SK-N-SH (cell line): ENCODE results near the gene BCAR1. TPM values are rescaled to one million over a fixed set of nuclear protein-coding genes. Genes with fewer than 3 reads are reported as not detected.

Experiments used
- CTCF ChIA-PET: fragments of 300-600, 350-600 bp; formaldehyde crosslinking; extraction: SDS; loops from one replicate; lab custom pipeline; 2021; lab: Yijun Ruan, JAX
- POLR2A ChIA-PET: fragments of 350-600 bp; sonication (Branson Sonifier 250); formaldehyde crosslinking; extraction: SDS; loops from one replicate; lab custom pipeline; 2020; ENCODE audit warnings: antibody characterized with exemption, inconsistent platforms; lab: Yijun Ruan, JAX
- DNase-seq: peaks from one replicate; pipeline ENCODE4 v3.0.0; 2012
- H2AFZ ChIP-seq: fragments of 200-600 bp; sonication (generic); 2 replicates; pipeline ENCODE4 v1.8.1; 2016; ENCODE audit warnings: antibody characterized with exemption, mild to moderate bottlenecking, low read depth
- H3F3A ChIP-seq: fragments of 200-600 bp; sonication (generic); replicated peaks from 2 replicates; pipeline ENCODE3; 2016; ENCODE audit warnings: antibody characterized with exemption, mild to moderate bottlenecking; ENCODE audit not compliant: insufficient read depth
- H3K27ac ChIP-seq, 2 experiments: fragments of 200-500 bp in 1 of 2; fragments of 200-600 bp in 1 of 2; sonication (Bioruptor generic) in 1 of 2; sonication (generic), shearing (Covaris generic) in 1 of 2; 2 replicates each; pipeline versions ENCODE4 v1.5.1 to v1.6.1; 2014 to 2016; ENCODE audit warnings: low read depth in 2 of 2, inconsistent platforms in 1 of 2, low read length in 1 of 2, mild to moderate bottlenecking in 1 of 2, mixed read lengths in 1 of 2
- H3K27me3 ChIP-seq: fragments of 200-600 bp; sonication (generic), shearing (Covaris generic); 2 replicates; pipeline ENCODE4 v1.6.1; 2016; ENCODE audit warnings: mixed run types; ENCODE audit not compliant: insufficient read depth
- H3K36me3 ChIP-seq, 2 experiments: fragments of 200-500 bp in 1 of 2; fragments of 200-600 bp in 1 of 2; sonication (Bioruptor generic) in 1 of 2; sonication (generic) in 1 of 2; replicated peaks in 1 of 2; 2 replicates each; pipeline versions ENCODE3 to v1.5.1; 2014 to 2016; ENCODE audit warnings: low read length in 1 of 2, mild to moderate bottlenecking in 1 of 2; ENCODE audit not compliant: insufficient read depth in 2 of 2, control insufficient read depth in 1 of 2
- H3K4me1 ChIP-seq, 2 experiments: fragments of 200-500 bp in 1 of 2; fragments of 200-600 bp in 1 of 2; sonication (Bioruptor generic) in 1 of 2; sonication (generic), shearing (Covaris generic) in 1 of 2; 2 replicates each; pipeline versions ENCODE4 v1.5.1 to v1.6.1; 2014 to 2016; ENCODE audit warnings: low read depth in 1 of 2, low read length in 1 of 2, mixed run types in 1 of 2; ENCODE audit not compliant: insufficient read depth in 2 of 2, control insufficient read depth in 1 of 2
- H3K4me2 ChIP-seq: fragments of 200-600 bp; sonication (generic), shearing (Covaris generic); 2 replicates; pipeline ENCODE4 v1.6.1; 2017; ENCODE audit warnings: mixed run types
- H3K4me3 ChIP-seq, 2 experiments: fragments of 200-500 bp in 1 of 2; fragments of 200-600 bp in 1 of 2; sonication (Bioruptor generic) in 1 of 2; sonication (generic), shearing (Covaris generic) in 1 of 2; 2 replicates each; pipeline versions ENCODE4 v1.5.1 to v1.8.1; 2014 to 2016; ENCODE audit warnings: low read depth in 2 of 2, inconsistent platforms in 1 of 2, low read length in 1 of 2, mild to moderate bottlenecking in 1 of 2, mixed read lengths in 1 of 2, moderate library complexity in 1 of 2
- H3K79me2 ChIP-seq: fragments of 200-600 bp; sonication (generic); 2 replicates; pipeline ENCODE4 v1.8.1; 2017; ENCODE audit warnings: mild to moderate bottlenecking; ENCODE audit not compliant: insufficient read depth
- H3K9ac ChIP-seq: fragments of 200-600 bp; sonication (generic); 2 replicates; pipeline ENCODE4 v1.6.1; 2017; ENCODE audit warnings: mixed run types
- H3K9me2 ChIP-seq: fragments of 200-600 bp; sonication (generic); 2 replicates; pipeline ENCODE4 v1.6.1; 2017; ENCODE audit warnings: mixed run types
- H3K9me3 ChIP-seq: fragments of 200-600 bp; sonication (generic); 2 replicates; pipeline ENCODE4 v1.6.1; 2017; ENCODE audit warnings: mixed run types, mild to moderate bottlenecking, moderate library complexity
- H4K20me1 ChIP-seq: fragments of 200-600 bp; sonication (generic); 2 replicates; pipeline ENCODE4 v1.6.1; 2017; ENCODE audit warnings: mild to moderate bottlenecking, mixed run types; ENCODE audit not compliant: insufficient read depth
- CHD2 ChIP-seq: fragments of 150-350 bp; IDR thresholded peaks from 2 replicates; pipeline ENCODE4 v1.6.1; 2018; ENCODE audit warnings: low read length; ENCODE audit not compliant: partially characterized antibody
- EP300 ChIP-seq, 2 experiments: IDR thresholded peaks; 2 replicates each; pipeline versions ENCODE4 v1.4.0 to v1.6.1; 2012; ENCODE audit warnings: borderline replicate concordance in 1 of 2, low read depth in 1 of 2, low read length in 1 of 2
- FOSL2 ChIP-seq: IDR thresholded peaks from 2 replicates; pipeline ENCODE4 v1.4.0; 2012; ENCODE audit warnings: low read depth, mild to moderate bottlenecking, moderate library complexity, borderline replicate concordance
- GABPA ChIP-seq: IDR thresholded peaks from 2 replicates; pipeline ENCODE4 v1.4.0; 2012; ENCODE audit warnings: low read depth, mild to moderate bottlenecking
- GATA2 ChIP-seq: sonication (generic); formaldehyde crosslinking; IDR thresholded peaks from 2 replicates; pipeline ENCODE4 v1.5.0; 2020; ENCODE audit warnings: mild to moderate bottlenecking, missing genetic modification reagents
- PBX3 ChIP-seq: IDR thresholded peaks from 2 replicates; pipeline ENCODE4; 2012
- RAD21 ChIP-seq: IDR thresholded peaks from 2 replicates; pipeline ENCODE4 v1.6.1; 2012; ENCODE audit warnings: mild to moderate bottlenecking, low read length
- RCOR1 ChIP-seq: fragments of 150-350 bp; IDR thresholded peaks from 2 replicates; pipeline ENCODE4 v1.6.1; 2017; ENCODE audit warnings: antibody characterized with exemption, low read length
- RFX5 ChIP-seq: IDR thresholded peaks from 2 replicates; pipeline ENCODE4 v1.6.1; 2012; ENCODE audit warnings: mild to moderate bottlenecking, improper control_type of control experiment, low read length
- TAF1 ChIP-seq: IDR thresholded peaks from 2 replicates; pipeline ENCODE4 v1.6.1; 2012; ENCODE audit warnings: low read depth, mild to moderate bottlenecking, low read length, moderate library complexity, borderline replicate concordance
- TCF12 ChIP-seq: IDR thresholded peaks from 2 replicates; pipeline ENCODE4 v1.4.0; 2012
- ZBTB33 ChIP-seq: IDR thresholded peaks from 2 replicates; pipeline ENCODE4 v1.4.0; 2012; ENCODE audit warnings: low read depth, borderline replicate concordance
- WGBS: methylation state at CpG from one replicate; pipeline ENCODE4 v1.1.6; 2017; ENCODE audit warnings: low lambda C conversion rate; 5-methylcytosine and 5-hydroxymethylcytosine counted together
- polyA plus RNA-seq, 3 experiments: library from polyadenylated mRNA; depleted of rRNA; stranded (reverse); fragments of >200 nt; gene quantifications; 2 replicates each; pipeline ENCODE4 v1.2.3, GENCODE V29; 2012
- TF ChIP-seq, protein P1 (sequence below): fragments of 150-350 bp; IDR thresholded peaks from 2 replicates; pipeline ENCODE4 v1.6.1; 2016; ENCODE audit warnings: mild to moderate bottlenecking, low read depth, low read length
- TF ChIP-seq, protein P2 (sequence below): IDR thresholded peaks from 2 replicates; pipeline ENCODE4 v1.4.0; 2012; ENCODE audit warnings: low read depth, borderline replicate concordance

The BCAR1 gene
- polyA plus RNA-seq, 1 of the 3 experiments (the other 2 are of a cell fraction) = 45.1 TPM

DNA sequence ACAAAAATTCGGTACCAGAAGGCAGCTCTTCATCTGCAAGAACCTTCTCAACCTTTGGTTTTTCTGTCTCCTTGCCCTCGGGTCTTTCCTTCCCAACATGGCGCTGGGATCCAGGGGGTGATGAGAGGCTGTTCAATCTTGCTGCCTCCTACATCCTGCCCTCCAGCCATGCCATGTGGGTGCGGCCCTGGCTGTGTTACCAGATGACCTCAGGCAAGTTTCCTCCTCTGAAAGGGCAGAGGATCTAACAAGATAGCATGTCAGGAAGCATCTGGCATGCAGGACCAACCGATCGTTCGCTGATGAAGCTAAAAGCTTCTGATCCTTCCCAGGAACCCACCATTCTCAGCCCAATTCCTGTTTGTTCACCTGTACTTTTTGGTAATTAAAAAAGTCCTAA lies 36.8 kb upstream of the BCAR1 start:
- DNase-seq = peak; percentile 29
- CTCF ChIA-PET = interaction anchor here (0.8 to 1.3 kb wide), 2 partner anchors 17 to 88 kb away, joined by 3 to 4 read pairs; no protein-coding TSS in a partner anchor
- WGBS = 94% methylated on average over 6 of the region's 7 CpGs

DNA sequence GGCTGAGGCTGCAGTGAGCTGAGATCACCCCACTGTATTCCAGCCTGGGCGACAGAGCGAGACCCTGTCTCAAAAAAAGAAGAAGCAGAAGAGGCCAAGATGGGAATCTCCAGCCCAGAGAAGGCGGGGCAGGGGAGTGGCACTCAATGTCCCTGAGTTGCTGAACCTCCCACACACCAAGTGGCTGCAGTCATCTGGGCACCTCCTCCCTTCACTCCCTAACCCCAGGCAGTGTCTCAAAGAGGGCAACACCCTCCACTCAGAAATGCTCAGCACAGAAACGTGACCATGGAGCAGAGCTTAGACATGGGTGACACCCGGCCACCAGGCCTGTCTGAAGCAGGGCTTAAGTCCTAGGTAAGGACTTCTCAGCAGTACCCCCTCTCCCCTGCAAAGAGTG lies 36.3 kb upstream of the BCAR1 start:
- H3K4me2 ChIP-seq = no peak overlapping the region
- DNase-seq = no peak
- peaks cover 9 to 11% of the 10 kb centered on the region in 2 experiments for H3K36me3 ChIP-seq
- H3K4me3 ChIP-seq = no peak overlapping the region
- WGBS = 97% methylated on average over 5 of the region's 5 CpGs
- no peak overlapping the region for H3K9ac ChIP-seq
- no peaks in the 10 kb centered on the region for H3K9me2 ChIP-seq
- no peak overlapping the region for H2AFZ ChIP-seq
- TF ChIP-seq PBX3 (no peak), EP300 (IDR thresholded peaks at IDR 0.05; ENCODE audit: borderline replicate concordance in 1 of 2, low read depth in 1 of 2, low read length in 1 of 2) (no peak), RCOR1 (no peak), TAF1 (no peak), GABPA (no peak), RFX5 (no peak)
- TF ChIP-seq, protein P1, sequence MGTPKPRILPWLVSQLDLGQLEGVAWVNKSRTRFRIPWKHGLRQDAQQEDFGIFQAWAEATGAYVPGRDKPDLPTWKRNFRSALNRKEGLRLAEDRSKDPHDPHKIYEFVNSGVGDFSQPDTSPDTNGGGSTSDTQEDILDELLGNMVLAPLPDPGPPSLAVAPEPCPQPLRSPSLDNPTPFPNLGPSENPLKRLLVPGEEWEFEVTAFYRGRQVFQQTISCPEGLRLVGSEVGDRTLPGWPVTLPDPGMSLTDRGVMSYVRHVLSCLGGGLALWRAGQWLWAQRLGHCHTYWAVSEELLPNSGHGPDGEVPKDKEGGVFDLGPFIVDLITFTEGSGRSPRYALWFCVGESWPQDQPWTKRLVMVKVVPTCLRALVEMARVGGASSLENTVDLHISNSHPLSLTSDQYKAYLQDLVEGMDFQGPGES = no peak
- H3F3A ChIP-seq = peaks cover 9% of the 10 kb centered on the region
- H3K79me2 ChIP-seq = no peaks in the 10 kb centered on the region
- H3K9me3 ChIP-seq = no peaks in the 10 kb centered on the region
- H3K27me3 ChIP-seq = no peaks in the 10 kb centered on the region
- no peak overlapping the region for H3K27ac ChIP-seq
- POLR2A ChIA-PET = no interaction called here
- H3K4me1 ChIP-seq = peaks cover 4 to 17% of the 10 kb centered on the region in 2 experiments; a peak in 1 of 4 replicates
- CTCF ChIA-PET = interaction anchor here (0.8 to 1.3 kb wide), 2 partner anchors 18 to 88 kb away, joined by 3 to 4 read pairs; no protein-coding TSS in a partner anchor
- H4K20me1 ChIP-seq = no peaks in the 10 kb centered on the region

More for the DNA sequence above, 36.8 kb upstream of the BCAR1 start:
- no peak overlapping the region for H3K9ac ChIP-seq
- H3F3A ChIP-seq = peaks cover 8% of the 10 kb centered on the region
- no peaks in the 10 kb centered on the region for H3K9me3 ChIP-seq
- no peaks in the 10 kb centered on the region for H3K79me2 ChIP-seq
- POLR2A ChIA-PET = no interaction called here
- H3K4me1 ChIP-seq = peaks cover 4 to 13% of the 10 kb centered on the region in 2 experiments; a peak in 1 of 4 replicates
- H3K4me2 ChIP-seq = no peak overlapping the region
- no peak overlapping the region for H2AFZ ChIP-seq
- no peaks in the 10 kb centered on the region for H3K27me3 ChIP-seq
- no peak overlapping the region for H3K27ac ChIP-seq
- peaks cover 14% of the 10 kb centered on the region in 2 experiments for H3K36me3 ChIP-seq
- no peaks in the 10 kb centered on the region for H4K20me1 ChIP-seq
- H3K4me3 ChIP-seq = no peak overlapping the region
- TF ChIP-seq GATA2 (CRISPR knock-in tag) (no peak), TCF12 (no peak), GABPA (no peak), CHD2 (no peak), RCOR1 (no peak), ZBTB33 (no peak), FOSL2 (no peak), RAD21 (no peak)
- TF ChIP-seq, protein P2, sequence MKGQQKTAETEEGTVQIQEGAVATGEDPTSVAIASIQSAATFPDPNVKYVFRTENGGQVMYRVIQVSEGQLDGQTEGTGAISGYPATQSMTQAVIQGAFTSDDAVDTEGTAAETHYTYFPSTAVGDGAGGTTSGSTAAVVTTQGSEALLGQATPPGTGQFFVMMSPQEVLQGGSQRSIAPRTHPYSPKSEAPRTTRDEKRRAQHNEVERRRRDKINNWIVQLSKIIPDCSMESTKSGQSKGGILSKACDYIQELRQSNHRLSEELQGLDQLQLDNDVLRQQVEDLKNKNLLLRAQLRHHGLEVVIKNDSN = no peak
- TF ChIP-seq, protein P1 = no peak
- TF ChIP-seq, all 33 proteins: peak for 0
- H3K9me2 ChIP-seq = no peaks in the 10 kb centered on the region
